ENCODE data around the gene GASK1B.

Gene GASK1B

GRCh38 chr4:158172261-158173258, at the start of gene GASK1B:
GASK1B (minus strand) TSS chr4:158173025; CDS start chr4:158171375, 1,650 bp downstream.
- no peak for ATAC-seq

- ATAC-seq: no peak
Observed at GRCh38 chr4:158219623-158220022, 46.8 kb upstream of the GASK1B start.

GRCh38 chr4:158217763-158218162, 44.9 kb upstream of the GASK1B start:
- no peak for ATAC-seq

GRCh38 chr4:158214856-158215255, 42.0 kb upstream of the GASK1B start:
- ATAC-seq: no peak

DNA sequence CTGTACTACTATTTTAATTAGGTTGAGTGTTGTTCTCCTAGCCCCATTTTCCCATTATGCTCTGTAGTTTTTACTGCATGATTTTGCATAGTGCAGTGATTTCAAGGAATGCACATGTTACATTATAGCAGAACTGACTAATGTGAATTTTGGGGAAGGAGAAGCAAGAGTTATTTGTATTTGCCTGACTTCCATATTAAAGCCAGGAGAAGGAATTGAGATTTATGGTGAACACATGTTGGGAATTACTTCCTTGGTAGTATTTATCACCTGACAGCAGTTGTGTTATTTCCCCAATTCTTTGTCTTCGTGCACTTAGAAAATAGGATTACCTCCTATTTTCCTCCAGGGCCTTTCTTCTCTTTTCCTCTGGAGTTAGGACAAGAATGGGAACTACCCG, 40.6 kb upstream of the GASK1B start:
- no peak for ATAC-seq

DNA sequence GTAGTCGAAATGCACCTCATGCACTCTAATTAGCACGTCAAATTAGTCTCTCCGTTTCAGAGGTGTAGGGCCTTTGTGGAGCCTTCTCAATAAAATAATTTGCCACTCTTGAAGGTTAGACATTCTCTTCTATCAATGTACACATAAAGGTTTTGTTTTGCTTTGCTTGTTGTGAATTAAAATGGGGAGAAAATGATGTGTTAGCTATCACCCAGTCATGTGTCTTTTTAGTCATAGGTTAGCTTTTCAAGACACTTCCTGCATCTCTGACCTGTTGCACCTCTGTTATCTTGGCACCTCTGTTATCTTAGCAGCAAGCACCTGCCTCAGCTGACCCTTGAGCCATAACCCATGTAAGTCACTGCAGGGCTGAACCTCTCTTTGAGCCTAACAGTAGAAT, 38.4 kb upstream of the GASK1B start:
- ATAC-seq: no peak

GRCh38 chr4:158209825-158210807, 37.3 kb upstream of the GASK1B start, which contains the start of gene TMEM144:
TMEM144 (plus strand) TSS chr4:158210486; CDS start chr4:158212668, 2,182 bp downstream.
- peak; percentile 45 to 72 for ATAC-seq

DNA sequence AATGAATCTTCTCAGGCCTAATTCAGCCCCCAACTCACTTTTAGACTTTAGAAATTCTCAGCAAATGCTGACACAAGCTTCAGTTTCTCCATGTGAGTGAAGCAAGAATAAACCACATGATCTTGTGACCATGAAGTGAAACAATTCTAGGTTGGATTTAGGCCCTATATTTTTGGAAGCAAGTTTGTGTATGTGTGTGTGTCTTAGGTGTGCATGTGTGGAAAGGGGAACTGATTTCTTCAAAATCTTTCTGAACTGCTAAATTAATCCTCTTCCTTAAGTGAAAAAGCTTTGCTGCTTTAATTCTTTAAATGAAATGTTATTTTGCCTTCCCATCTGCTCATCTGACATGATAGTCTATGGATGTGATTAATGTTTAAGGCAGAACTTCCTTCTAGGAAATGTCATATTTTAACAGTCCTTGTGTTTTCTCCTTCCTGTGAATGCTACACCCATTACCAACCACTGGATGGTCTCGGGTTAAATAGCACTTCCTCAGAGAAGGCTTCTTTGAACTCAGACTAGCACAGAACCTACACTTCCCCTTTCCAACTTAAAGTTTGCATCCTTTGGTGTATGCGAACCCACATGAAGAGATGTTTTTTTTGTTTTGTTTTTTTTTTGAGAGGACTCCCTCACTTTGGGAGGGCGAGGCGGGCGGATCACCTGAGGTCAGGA, 36.3 kb upstream of the GASK1B start:
- ATAC-seq: no peak

DNA sequence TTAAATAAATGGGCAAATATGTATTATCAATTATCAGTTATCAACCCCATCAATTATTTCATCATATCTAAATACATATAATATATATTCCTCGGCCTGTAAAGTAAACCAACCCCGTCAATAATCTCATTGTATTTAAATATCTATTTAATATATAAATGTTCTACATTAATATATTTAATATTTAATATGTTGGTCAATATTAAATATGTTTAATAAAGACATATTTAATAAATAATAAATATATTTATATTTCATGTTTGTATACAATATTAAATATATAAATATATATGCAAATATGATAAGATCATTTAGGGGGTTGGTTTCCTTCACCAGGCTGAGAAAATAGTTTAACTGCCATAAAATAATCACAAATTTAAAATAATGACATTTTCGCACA, 31.1 kb upstream of the GASK1B start:
- no peak for ATAC-seq

- no peak for ATAC-seq
Observed at GRCh38 chr4:158203436-158203835, 30.6 kb upstream of the GASK1B start.

DNA sequence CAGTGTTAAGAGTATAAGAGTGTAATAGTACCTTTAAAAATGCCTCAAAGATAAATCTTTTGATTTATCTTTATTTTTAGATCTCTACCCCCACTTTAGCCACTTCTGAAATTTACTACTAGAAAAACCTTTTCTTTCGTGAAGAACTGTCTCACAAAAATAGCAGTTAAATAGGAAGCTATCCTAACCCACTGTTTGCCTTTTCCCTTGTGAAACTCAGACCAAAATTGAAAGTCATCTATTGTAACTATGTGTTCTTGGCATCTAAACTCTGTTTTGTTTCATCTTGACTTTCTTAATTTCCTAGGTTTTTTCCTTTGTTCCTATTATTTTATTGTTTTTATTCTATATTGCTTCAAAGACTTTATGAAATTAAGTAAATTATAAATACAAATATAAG, 29.7 kb upstream of the GASK1B start:
- ATAC-seq: no peak

- no peak for ATAC-seq
Observed at GRCh38 chr4:158201876-158202275, 29.1 kb upstream of the GASK1B start.

DNA sequence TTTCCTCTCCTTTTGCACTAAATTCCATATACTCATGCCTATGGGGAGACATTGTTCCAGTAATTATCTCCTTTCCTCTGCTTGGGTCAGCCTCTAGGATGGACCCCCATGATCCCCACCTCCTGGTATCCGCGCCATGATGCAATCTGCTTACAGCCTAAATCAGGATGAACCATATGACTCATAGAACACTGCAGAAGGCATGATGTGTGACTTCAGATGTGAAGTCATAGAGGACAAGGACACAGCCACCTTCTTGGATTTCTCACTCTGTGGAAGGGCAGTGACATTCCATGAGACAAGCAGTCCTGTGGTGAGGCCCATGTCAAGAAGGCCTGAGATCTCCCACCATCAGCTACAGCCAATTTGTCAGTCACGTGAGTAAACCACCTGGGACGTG, 28.5 kb upstream of the GASK1B start:
- no peak for ATAC-seq

- ATAC-seq: no peak
Observed at GRCh38 chr4:158200214-158200613, 27.4 kb upstream of the GASK1B start.

DNA sequence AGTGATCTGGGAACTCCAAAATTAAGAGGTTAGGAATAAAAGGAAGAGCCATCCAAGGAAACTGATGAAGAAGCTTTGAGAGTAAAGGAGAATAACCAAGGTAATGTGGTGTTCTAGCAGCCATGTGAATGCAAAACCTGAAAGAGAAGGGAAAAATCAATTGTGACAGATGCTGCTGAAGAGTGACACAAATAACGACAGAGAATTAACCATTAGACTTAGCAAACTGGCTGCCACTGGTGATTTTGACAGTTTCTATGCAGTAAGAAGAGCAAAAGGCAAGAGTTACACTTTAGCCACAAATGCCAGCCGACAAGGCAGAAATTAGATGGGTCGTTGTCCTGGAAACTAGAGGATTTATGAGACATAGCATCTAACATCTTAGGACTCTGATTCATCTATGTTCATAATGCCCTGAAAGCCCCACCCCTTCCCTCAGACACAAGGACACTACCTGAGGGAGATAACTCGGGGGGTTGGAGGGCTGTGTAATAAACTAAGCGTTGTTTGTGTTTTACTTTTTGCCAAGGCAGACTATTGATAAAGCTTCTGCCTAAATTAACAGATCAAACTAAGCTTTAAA, 24.5 kb upstream of the GASK1B start:
- no peak for ATAC-seq

DNA sequence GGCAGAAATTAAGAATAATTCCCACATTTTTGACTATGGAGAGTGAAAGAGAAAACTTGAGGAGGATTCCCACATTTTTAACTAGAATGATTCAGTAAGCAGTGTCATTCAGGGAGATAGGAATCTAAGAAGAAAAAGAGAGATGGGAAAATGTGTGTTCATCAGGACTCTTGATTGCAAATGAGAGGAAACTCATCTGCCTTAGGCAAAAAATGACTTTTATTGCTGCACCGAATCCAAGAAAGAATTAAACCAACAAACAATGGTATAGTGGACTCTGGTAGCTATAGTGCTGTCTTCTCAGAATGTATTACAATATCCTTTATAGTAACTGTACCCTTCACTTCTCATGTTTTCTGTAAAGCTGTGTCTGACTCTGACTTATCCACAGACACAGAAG, 22.5 kb upstream of the GASK1B start:
- ATAC-seq: no peak

DNA sequence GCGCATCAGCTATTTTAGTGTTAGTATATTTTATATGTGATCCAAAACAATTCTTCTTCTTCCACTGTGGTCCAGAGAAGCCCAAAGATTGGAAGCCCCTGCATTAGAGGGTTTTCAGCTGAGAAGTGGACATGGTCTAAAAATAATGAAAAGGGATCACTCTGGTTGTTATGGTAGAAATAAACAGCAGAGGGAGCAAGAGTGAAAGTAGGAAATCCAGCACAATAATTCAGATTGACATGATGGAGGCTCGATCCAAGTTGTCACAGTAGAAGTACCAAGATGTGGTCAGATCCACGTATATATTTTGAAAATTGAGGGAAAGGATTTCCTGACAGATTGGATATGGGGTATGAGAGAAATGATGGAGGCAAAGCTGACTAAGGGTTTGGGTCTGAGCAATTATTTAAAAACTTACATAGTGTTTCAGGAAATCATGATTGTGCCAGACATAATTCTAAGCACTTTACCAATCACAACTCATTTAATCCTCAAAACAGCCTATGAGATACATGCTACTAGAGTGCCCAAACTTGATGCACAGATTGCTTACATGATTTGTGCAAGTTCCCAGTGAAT, 20.4 kb upstream of the GASK1B start:
- ATAC-seq: no peak

- ATAC-seq: no peak
Observed at GRCh38 chr4:158192439-158193158, 19.8 kb upstream of the GASK1B start.

GRCh38 chr4:158190718-158191117, 17.9 kb upstream of the GASK1B start:
- no peak for ATAC-seq

GRCh38 chr4:158189422-158189821, 16.6 kb upstream of the GASK1B start:
- no peak for ATAC-seq

- ATAC-seq: no peak
Observed at GRCh38 chr4:158186815-158187214, 14.0 kb upstream of the GASK1B start.

Measured in activated CD4-positive, CD25-positive, alpha-beta regulatory T cell treated with anti-CD3 and anti-CD28 coated beads, Interleukin-2, amount 50 U/mL, for 24 hours (primary cell).